Activated CD4-positive, alpha-beta memory T cell treated with anti-CD3 and anti-CD28 coated beads for 36 hours (primary cell): ENCODE data around the gene GPR62. TPM values are rescaled to one million over a fixed set of nuclear protein-coding genes. Genes with fewer than 3 reads are reported as not detected.

ENCODE experiments used
- CTCF ChIA-PET: fragments of 350-600 bp; sonication (Branson Sonifier 250); formaldehyde crosslinking; loops from one replicate; lab custom pipeline; 2021; ENCODE audit warnings: antibody characterized with exemption, inconsistent platforms; lab: Charles Lee
- POLR2A ChIA-PET: fragments of 350-600 bp; sonication (Branson Sonifier 250); formaldehyde crosslinking; loops from one replicate; lab custom pipeline; 2021; ENCODE audit warnings: antibody characterized with exemption; lab: Charles Lee
- DNase-seq: peaks from one replicate; pipeline ENCODE4 v3.0.0-alpha.2; 2020
- H3K27ac Mint-ChIP-seq: one replicate; pipeline ENCODE4 v1.8.0; 2021; ENCODE audit warnings: mixed read lengths
- H3K27me3 Mint-ChIP-seq: one replicate; pipeline ENCODE4 v1.8.0; 2021; ENCODE audit warnings: mixed read lengths
- H3K36me3 Mint-ChIP-seq: one replicate; pipeline ENCODE4 v1.8.0; 2021; ENCODE audit warnings: mixed read lengths
- H3K4me1 Mint-ChIP-seq: one replicate; pipeline ENCODE4 v1.8.0; 2021; ENCODE audit warnings: low read depth, mixed read lengths
- H3K4me3 Mint-ChIP-seq: one replicate; pipeline ENCODE4 v1.8.0; 2021; ENCODE audit warnings: mild to moderate bottlenecking, mixed read lengths
- H3K9me3 Mint-ChIP-seq: one replicate; pipeline ENCODE4 v1.8.0; 2021; ENCODE audit warnings: mixed read lengths
- intact Hi-C: fragments of 100-400 bp; cut with micrococcal nuclease; formaldehyde crosslinking; loops from one replicate; pipeline ENCODE4 v1.15.1; 2023
- total RNA-seq, 2 experiments: library from RNA; stranded (reverse); gene quantifications; one replicate each; pipeline ENCODE4 v1.2.3, GENCODE V29; 2021

The GPR62 gene
- total RNA-seq, 2 experiments from 2014 or later = not detected

DNA sequence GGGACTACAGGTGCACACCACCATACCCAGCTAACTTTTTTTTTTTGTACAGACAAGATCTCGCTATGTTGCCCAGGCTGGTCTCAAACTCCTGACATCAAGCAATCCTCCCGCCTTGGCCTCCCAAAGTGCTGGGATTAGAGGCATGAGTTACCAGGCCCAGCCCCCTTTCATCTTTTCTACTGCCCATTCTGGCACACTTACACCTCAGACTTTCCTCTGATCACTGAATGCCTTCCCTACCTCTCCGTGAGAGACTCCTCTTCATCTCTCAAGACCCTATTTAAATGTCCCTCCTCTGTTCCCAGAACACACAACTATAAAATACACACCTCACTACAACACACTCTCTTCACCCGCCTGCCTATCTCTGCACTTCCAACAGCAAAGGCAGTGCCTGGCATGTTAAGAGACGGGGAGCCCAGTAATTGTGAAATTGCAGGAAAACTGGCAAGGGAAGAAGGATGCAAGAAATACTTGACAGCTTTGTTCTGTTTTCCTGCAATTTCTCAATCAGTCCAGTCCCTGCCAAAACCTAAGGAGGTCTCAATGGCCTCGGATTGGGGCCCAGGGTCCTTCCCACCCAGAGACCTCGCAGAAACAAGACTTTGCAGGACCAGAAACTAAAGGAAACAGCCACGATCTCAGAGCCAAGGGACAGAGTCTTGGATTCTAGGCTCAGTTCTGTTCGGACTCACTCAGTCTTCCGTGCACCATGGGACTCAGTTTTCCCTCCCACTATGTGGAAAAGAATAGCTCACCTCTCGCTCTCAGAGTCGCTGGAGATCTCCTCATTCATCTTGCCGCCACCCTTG is 14.3 kb upstream of the GPR62 start:
- DNase-seq = no peak
- ChIA-PET POLR2A (interaction anchor here (0.7 to 3.9 kb wide), 8 partner anchors 8 to 116 kb away, joined by 3 to 20 read pairs (median 4); partner anchors contain the start of genes ABHD14A, ABHD14B, ACY1 and RPL29), CTCF (interaction anchor here (0.6 to 3.1 kb wide), 20 partner anchors 8 to 505 kb away, joined by 3 to 64 read pairs (median 7); partner anchors contain the start of genes ABHD14A, ABHD14B, ACY1 and DUSP7)
- Mint-ChIP-seq H3K27me3 (no peaks in the 10 kb centered on the region), H3K4me1 (peaks cover 29% of the 10 kb centered on the region), H3K36me3 (peaks cover 16% of the 10 kb centered on the region), H3K4me3 (peak overlapping the region; percentile 87), H3K27ac (peak overlapping the region; percentile 59), H3K9me3 (no peaks in the 10 kb centered on the region)
- intact Hi-C loops = loop anchor here (5.0 to 10.0 kb wide), 2 partner anchors 181 to 266 kb away; partner anchors contain the start of gene TEX264

DNA sequence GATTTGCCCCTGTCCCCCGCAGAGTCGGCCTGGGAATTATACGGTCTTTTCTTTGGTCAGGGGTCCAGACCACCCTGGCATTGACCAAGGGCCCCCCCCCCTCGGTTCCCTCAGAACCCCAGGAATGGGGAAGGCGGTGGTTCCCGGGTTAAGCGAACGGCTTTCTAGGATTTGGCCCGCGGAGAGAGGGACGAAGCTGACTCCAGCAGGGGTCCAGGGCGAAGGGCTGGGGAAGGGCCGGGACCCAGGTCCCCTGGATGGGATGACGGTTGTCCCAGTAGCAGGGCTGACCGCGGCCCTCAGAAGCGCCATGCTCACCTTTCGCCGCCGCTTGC is 13.8 kb upstream of the GPR62 start:
- DNase-seq = no peak
- peak overlapping the region; percentile 59 for H3K27ac Mint-ChIP-seq
- intact Hi-C loops = loop anchor here (5.0 to 10.0 kb wide), 2 partner anchors 181 to 267 kb away; partner anchors contain the start of gene TEX264
- H3K36me3 Mint-ChIP-seq = peaks cover 16% of the 10 kb centered on the region
- H3K9me3 Mint-ChIP-seq = no peaks in the 10 kb centered on the region
- ChIA-PET POLR2A (interaction anchor here (0.7 to 3.9 kb wide), 8 partner anchors 9 to 116 kb away, joined by 3 to 20 read pairs (median 4); partner anchors contain the start of genes ABHD14A, ABHD14B, ACY1 and RPL29), CTCF (interaction anchor here (0.6 to 3.1 kb wide), 20 partner anchors 8 to 505 kb away, joined by 3 to 64 read pairs (median 7); partner anchors contain the start of genes ABHD14A, ABHD14B, ACY1 and DUSP7)
- H3K4me3 Mint-ChIP-seq = peak overlapping the region; percentile 87
- H3K27me3 Mint-ChIP-seq = no peaks in the 10 kb centered on the region
- peaks cover 29% of the 10 kb centered on the region for H3K4me1 Mint-ChIP-seq

DNA sequence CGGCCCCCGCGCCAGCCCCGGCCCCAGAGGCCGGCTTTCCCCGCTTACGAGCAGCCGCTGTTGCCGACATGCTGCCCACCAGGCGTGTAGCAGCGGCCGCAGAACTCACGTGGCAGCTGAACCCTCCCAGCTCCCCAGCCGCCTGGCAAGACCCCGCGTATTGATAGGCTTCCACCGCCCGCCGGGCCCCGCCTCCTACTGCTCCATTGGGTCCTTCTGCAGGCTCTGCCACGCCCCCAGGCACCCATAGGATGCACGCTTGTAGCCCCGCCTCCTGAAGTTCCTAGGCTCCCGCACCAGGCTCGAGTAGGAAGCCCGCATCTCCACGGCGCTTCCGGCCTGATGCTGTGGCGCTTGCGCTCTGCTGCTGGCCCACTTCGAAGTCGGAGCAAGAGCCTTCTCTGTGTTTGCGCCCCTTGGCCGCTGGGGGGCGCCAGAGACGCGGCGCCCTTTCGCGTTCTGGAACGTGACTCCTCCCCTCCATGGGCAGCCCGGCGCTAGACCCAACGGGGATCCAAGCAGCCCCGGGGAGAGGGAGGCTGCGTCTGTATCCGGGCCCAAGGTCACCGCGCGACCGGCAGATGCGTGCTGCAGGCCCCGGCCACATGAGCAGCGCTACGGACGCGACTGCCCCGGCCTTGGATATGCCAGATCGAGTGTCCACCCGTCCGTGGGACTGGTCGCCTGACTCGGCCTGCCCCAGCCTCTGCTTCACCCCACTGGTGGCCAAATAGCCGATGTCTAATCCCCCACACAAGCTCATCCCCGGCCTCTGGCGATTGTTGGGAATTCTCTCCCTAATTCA is 13.2 kb upstream of the GPR62 start, which contains the start of the genes PARP3 and RRP9:
Gene PARP3 (plus strand): TSS at position 566 of the 805 bp plus-strand sequence. CDS start 993 bp downstream, outside the sequence.
Gene RRP9 (minus strand): TSS at position 107 of the 805 bp plus-strand sequence. CDS start 37 bp downstream, at position 70.
- Mint-ChIP-seq H3K4me3 (peak within 1 kb of the TSS; percentile 87), H3K9me3 (no peaks in the 10 kb centered on the region), H3K36me3 (peaks cover 12% of the 10 kb centered on the region), H3K4me1 (peaks cover 29% of the 10 kb centered on the region), H3K27me3 (no peaks in the 10 kb centered on the region), H3K27ac (peak within 1 kb of the TSS; percentile 83)
- POLR2A ChIA-PET = interaction anchor here (0.5 to 3.9 kb wide), 11 partner anchors 9 to 115 kb away, joined by 3 to 20 read pairs (median 3); partner anchors contain the start of genes ABHD14A, ABHD14B, ACY1 and RPL29
- peak; percentile 100 for DNase-seq
- intact Hi-C loops = loop anchor here (1.0 to 10.0 kb wide), 10 partner anchors 32 to 551 kb away; partner anchors contain the start of genes ABHD14B, POC1A, RBM15B and TEX264
- CTCF ChIA-PET = interaction anchor here (0.6 to 3.1 kb wide), 27 partner anchors 9 to 518 kb away, joined by 3 to 64 read pairs (median 6); partner anchors contain the start of genes ABHD14A, ABHD14B, ACY1 and DUSP7

DNA sequence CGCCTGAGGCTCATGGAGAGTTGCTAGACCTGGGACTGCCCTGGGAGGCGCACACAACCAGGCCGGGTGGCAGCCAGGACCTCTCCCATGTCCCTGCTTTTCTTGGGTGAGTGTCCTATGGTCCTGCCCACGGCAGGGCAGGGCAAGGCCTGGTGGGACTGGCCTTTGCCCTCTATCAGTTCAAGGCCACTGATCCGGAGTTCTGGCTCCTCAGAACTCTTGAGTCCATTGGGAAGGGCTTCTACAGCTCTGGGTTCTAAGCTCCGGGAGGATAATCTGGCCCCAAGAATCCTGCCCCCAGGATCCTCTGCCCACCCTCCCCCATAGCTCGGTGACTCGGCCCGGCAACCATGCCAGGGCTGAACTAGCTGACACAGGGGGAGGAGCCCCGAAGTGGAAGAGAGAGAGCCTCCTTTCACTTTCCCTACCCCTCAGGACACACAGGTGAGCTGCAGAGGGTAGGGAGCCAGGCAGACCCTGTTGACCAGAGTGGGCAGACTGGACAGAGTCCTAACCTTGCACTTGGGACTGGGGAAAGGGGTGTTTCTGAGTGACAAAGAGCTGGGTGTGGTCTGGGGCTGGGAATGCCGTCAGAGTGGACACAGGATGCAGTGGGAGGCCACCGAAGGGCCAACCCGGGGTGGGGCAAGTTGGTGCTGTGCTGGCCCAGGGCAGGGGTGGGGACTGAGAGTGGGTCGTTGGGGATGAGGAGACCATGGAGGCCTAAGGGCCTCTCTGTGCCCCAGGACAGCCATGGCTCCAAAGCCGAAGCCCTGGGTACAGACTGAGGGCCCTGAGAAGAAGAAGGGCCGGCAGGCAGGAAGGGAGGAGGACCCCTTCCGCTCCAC is 12.4 kb upstream of the GPR62 start:
- ChIA-PET POLR2A (interaction anchor here (0.7 to 3.9 kb wide), 7 partner anchors 10 to 443 kb away, joined by 3 to 20 read pairs (median 4); partner anchors contain the start of genes ABHD14A, ABHD14B, ACY1 and DCAF1), CTCF (interaction anchor here (0.6 to 3.1 kb wide), 14 partner anchors 9 to 517 kb away, joined by 3 to 64 read pairs (median 7); partner anchors contain the start of genes ABHD14A, ABHD14B, ACY1 and GPR62)
- Mint-ChIP-seq H3K4me3 (peak overlapping the region; percentile 87), H3K9me3 (no peaks in the 10 kb centered on the region), H3K36me3 (peaks cover 6% of the 10 kb centered on the region), H3K4me1 (peaks cover 29% of the 10 kb centered on the region), H3K27ac (peak overlapping the region; percentile 83), H3K27me3 (no peaks in the 10 kb centered on the region)
- DNase-seq = peak; percentile 78
- intact Hi-C loops = loop anchor here (1.0 to 10.0 kb wide), 10 partner anchors 31 to 552 kb away; partner anchors contain the start of genes ABHD14B, POC1A, RBM15B and TEX264

DNA sequence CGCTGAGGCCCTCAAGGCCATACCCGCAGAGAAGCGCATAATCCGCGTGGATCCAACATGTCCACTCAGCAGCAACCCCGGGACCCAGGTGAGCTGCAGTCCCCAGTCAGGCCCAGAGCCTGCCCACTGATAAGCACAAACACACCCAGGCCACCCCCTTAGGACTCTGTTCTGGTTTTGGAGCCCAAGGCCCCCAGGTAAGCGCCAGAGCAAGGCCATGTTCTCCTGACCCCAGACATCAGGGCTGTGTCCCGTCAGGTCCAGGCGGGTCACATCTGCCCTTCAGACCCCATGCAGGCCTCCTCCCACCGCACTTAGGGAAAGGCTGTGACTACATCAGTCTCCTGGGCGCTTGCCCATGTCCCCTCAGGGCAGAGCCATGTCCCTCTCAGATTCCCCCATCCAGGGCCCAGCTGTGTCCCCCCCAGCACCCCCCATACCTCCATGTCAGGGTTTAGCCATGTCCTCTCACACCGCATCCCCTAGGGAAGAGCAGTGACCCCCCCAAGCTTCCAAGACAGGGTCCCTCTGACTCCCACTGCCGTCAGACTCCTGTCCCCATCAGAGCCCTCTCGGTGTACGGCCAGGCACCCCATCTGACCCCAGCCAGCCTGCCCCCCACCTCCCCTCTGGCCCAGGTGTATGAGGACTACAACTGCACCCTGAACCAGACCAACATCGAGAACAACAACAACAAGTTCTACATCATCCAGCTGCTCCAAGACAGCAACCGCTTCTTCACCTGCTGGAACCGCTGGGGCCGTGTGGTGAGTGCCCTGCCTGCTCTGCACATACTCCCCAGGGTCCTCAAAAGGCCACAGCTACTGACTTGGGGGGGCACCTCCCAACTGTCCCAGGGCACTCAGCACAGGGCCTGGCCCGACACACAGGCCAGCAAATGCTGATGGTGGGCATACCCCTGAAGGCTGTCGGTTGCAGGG is 11.5 kb upstream of the GPR62 start:
- Mint-ChIP-seq H3K4me1 (peaks cover 29% of the 10 kb centered on the region), H3K9me3 (no peaks in the 10 kb centered on the region), H3K4me3 (no peak overlapping the region), H3K27ac (peak overlapping the region; percentile 83), H3K27me3 (no peaks in the 10 kb centered on the region), H3K36me3 (no peaks in the 10 kb centered on the region)
- ChIA-PET CTCF (interaction anchor here (1.0 to 3.1 kb wide), 8 partner anchors 8 to 202 kb away, joined by 3 to 64 read pairs (median 8); partner anchors contain the start of genes ABHD14A, ABHD14B, ACY1 and GPR62), POLR2A (interaction anchor here (0.7 to 3.9 kb wide), 5 partner anchors 28 to 444 kb away, joined by 3 to 20 read pairs (median 4); partner anchors contain the start of genes ABHD14A, ABHD14B, DCAF1 and RPL29)
- intact Hi-C loops = loop anchor here (2.0 to 10.0 kb wide), 3 partner anchors 179 to 445 kb away; partner anchors contain the start of gene TEX264
- no peak for DNase-seq

DNA sequence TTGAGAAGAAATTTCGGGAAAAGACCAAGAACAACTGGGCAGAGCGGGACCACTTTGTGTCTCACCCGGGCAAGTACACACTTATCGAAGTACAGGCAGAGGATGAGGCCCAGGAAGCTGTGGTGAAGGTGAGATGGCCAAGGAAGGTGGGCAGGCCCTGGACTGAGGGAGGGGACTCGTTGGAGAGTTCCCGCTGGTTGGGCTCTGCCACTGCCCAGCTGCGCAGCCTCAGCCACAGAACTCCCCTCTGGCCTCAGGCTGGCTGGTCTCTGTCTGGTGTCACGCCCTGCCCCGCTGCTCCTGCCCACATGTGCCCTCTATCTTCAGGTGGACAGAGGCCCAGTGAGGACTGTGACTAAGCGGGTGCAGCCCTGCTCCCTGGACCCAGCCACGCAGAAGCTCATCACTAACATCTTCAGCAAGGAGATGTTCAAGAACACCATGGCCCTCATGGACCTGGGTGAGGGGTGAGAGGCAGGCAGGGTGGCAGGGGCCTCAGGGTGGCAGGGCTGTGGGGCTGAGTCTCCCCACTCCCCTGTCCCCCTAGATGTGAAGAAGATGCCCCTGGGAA is 10.6 kb upstream of the GPR62 start:
- no peak overlapping the region for H3K27ac Mint-ChIP-seq
- no peaks in the 10 kb centered on the region for H3K27me3 Mint-ChIP-seq
- ChIA-PET CTCF (interaction anchor here (0.8 to 2.0 kb wide), 3 partner anchors 10 to 38 kb away, joined by 3 to 5 read pairs (median 3); partner anchors contain the start of gene ACY1), POLR2A (no interaction called here)
- no peaks in the 10 kb centered on the region for H3K36me3 Mint-ChIP-seq
- H3K4me3 Mint-ChIP-seq = no peak overlapping the region
- H3K9me3 Mint-ChIP-seq = no peaks in the 10 kb centered on the region
- peaks cover 24% of the 10 kb centered on the region for H3K4me1 Mint-ChIP-seq
- intact Hi-C loops = loop anchor here (5.0 to 10.0 kb wide), 2 partner anchors 178 to 270 kb away; partner anchors contain the start of gene TEX264
- DNase-seq = no peak

DNA sequence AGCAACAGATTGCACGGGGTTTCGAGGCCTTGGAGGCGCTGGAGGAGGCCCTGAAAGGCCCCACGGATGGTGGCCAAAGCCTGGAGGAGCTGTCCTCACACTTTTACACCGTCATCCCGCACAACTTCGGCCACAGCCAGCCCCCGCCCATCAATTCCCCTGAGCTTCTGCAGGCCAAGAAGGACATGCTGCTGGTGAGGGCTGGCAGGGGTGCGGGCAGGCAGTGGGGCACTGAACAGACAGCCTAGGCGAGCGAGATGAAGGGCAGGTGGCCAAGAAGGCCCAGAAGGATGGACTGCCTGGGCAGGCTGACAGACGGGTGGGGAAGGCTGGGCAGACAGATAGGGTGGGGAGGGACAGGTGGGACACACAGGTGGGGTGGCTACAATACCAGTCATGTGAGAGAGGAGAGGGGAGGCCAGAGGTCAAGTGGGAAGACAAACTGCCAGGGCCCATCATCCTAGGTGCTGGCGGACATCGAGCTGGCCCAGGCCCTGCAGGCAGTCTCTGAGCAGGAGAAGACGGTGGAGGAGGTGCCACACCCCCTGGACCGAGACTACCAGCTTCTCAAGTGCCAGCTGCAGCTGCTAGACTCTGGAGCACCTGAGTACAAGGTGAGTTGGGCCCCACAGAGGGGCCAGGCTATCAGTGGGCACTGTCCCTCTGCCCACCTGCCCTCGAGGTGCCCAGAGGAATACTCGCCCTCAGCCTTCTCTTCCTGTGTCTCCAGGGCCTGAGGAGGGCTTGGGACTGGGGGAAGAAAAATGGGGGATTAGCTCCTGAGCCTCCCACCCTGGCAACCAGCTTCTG is 9.9 kb upstream of the GPR62 start:
- H3K27ac Mint-ChIP-seq = no peak overlapping the region
- DNase-seq = no peak
- no peaks in the 10 kb centered on the region for H3K36me3 Mint-ChIP-seq
- intact Hi-C loops = loop anchor here (10.0 kb wide), 1 partner anchor 270 kb away; the partner anchor contains the start of gene TEX264
- H3K4me1 Mint-ChIP-seq = peaks cover 18% of the 10 kb centered on the region
- POLR2A ChIA-PET = no interaction called here
- CTCF ChIA-PET = interaction anchor here (0.8 to 2.5 kb wide), 4 partner anchors 9 to 38 kb away, joined by 3 to 12 read pairs (median 4); partner anchors contain the start of genes ABHD14A, ABHD14B and ACY1
- no peaks in the 10 kb centered on the region for H3K9me3 Mint-ChIP-seq
- no peaks in the 10 kb centered on the region for H3K27me3 Mint-ChIP-seq
- no peak overlapping the region for H3K4me3 Mint-ChIP-seq

DNA sequence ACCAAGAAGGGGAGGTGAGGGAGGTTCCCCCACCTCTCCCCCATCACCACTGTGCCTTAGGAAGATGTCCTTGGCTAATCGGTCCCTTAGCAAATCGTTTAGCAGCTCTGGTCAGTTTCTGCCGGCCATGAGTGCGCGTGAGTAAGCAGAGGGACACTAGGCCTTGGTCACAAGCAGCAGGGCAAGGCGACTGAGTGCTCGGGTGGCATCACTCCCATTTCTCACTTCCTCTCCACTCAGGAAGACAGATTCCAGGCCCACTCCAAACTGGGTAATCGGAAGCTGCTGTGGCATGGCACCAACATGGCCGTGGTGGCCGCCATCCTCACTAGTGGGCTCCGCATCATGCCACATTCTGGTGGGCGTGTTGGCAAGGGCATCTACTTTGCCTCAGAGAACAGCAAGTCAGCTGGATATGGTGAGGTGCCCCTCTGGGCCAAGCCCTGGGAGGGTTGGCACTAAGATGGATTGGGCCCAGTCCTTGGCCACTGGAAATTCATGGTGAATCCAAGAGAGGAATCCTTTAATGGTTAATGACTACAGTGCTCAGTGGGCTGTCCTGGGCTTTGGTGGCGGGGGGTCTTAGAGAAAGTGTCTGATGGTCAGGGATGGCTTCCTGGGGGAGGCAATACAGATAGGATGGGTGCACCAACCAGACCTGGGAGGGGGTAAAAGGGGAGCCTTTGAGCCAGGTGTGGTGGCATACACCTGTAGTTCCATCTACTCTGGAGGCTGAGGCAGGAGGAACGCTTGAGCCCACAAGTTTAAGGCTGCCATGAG is 9.1 kb upstream of the GPR62 start:
- Mint-ChIP-seq H3K4me1 (peaks cover 9% of the 10 kb centered on the region), H3K27ac (no peak overlapping the region), H3K36me3 (no peaks in the 10 kb centered on the region), H3K27me3 (no peaks in the 10 kb centered on the region), H3K4me3 (no peak overlapping the region), H3K9me3 (no peaks in the 10 kb centered on the region)
- DNase-seq = no peak
- ChIA-PET POLR2A (no interaction called here), CTCF (interaction anchor here (2.0 to 2.5 kb wide), 2 partner anchors 28 to 37 kb away, joined by 5 to 12 read pairs; partner anchors contain the start of genes ABHD14A, ABHD14B and ACY1)
- intact Hi-C loops = loop anchor here (10.0 kb wide), 1 partner anchor 271 kb away; the partner anchor contains the start of gene TEX264
